Measurements from ENCODE around the gene CDH4.

DNA sequence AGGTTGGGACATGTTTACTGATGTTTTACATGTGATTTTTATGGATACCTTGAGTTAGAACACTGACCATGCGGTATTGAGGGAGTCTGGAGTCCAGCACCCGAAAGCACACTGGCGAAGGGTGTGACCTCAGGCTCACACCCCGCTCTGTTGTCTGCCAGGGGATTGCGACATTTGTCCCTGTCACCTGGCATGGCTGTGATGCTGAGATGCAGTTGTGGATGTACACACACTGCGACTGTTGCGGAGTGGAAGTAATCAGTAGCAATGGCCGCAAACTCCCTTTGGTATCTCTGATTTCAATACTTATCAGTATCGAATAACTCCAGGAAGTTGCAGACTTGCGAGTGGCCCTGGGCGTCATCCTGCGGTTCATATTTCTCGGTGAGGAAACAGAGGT is 43.2 kb downstream of the CDH4 start:
- TF ChIP-seq YY1 (IDR thresholded peaks at IDR 0.05; ENCODE audit: low read depth) (no peak), EP300 (IDR thresholded peaks at IDR 0.05; ENCODE audit: borderline replicate concordance) (no peak), FOXM1 (IDR thresholded peaks at IDR 0.05; ENCODE audit: borderline replicate concordance, low read depth) (no peak), EGR1 (IDR thresholded peaks at IDR 0.05) (no peak), RAD21 (IDR thresholded peaks at IDR 0.05; ENCODE audit: low read depth) (no peak), TEAD4 (IDR thresholded peaks at IDR 0.05) (no peak), NFIC (IDR thresholded peaks at IDR 0.05) (no peak), TAF1 (IDR thresholded peaks at IDR 0.05; ENCODE audit: low read depth) (no peak), CREB1 (IDR thresholded peaks at IDR 0.05; ENCODE audit: low read depth) (no peak), CEBPB (IDR thresholded peaks at IDR 0.05) (no peak)
- TF ChIP-seq, protein P1, sequence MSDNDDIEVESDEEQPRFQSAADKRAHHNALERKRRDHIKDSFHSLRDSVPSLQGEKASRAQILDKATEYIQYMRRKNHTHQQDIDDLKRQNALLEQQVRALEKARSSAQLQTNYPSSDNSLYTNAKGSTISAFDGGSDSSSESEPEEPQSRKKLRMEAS (IDR thresholded peaks at IDR 0.05), result no peak
- TF ChIP-seq, protein P2, sequence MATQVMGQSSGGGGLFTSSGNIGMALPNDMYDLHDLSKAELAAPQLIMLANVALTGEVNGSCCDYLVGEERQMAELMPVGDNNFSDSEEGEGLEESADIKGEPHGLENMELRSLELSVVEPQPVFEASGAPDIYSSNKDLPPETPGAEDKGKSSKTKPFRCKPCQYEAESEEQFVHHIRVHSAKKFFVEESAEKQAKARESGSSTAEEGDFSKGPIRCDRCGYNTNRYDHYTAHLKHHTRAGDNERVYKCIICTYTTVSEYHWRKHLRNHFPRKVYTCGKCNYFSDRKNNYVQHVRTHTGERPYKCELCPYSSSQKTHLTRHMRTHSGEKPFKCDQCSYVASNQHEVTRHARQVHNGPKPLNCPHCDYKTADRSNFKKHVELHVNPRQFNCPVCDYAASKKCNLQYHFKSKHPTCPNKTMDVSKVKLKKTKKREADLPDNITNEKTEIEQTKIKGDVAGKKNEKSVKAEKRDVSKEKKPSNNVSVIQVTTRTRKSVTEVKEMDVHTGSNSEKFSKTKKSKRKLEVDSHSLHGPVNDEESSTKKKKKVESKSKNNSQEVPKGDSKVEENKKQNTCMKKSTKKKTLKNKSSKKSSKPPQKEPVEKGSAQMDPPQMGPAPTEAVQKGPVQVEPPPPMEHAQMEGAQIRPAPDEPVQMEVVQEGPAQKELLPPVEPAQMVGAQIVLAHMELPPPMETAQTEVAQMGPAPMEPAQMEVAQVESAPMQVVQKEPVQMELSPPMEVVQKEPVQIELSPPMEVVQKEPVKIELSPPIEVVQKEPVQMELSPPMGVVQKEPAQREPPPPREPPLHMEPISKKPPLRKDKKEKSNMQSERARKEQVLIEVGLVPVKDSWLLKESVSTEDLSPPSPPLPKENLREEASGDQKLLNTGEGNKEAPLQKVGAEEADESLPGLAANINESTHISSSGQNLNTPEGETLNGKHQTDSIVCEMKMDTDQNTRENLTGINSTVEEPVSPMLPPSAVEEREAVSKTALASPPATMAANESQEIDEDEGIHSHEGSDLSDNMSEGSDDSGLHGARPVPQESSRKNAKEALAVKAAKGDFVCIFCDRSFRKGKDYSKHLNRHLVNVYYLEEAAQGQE (IDR thresholded peaks at IDR 0.05; ENCODE audit: low read depth), result no peak
- TF ChIP-seq, protein P3, sequence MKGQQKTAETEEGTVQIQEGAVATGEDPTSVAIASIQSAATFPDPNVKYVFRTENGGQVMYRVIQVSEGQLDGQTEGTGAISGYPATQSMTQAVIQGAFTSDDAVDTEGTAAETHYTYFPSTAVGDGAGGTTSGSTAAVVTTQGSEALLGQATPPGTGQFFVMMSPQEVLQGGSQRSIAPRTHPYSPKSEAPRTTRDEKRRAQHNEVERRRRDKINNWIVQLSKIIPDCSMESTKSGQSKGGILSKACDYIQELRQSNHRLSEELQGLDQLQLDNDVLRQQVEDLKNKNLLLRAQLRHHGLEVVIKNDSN (IDR thresholded peaks at IDR 0.05), result no peak

Data from Ishikawa (cell line).